Activated CD8-positive, alpha-beta memory T cell treated with anti-CD3 and anti-CD28 coated beads for 36 hours (primary cell): ENCODE measurements around the gene TMPRSS5. TPM values are rescaled to one million over a fixed set of nuclear protein-coding genes. Genes with fewer than 3 reads are reported as not detected.

ENCODE experiments used
- CTCF ChIA-PET: fragments of 350-600 bp; sonication (Branson Sonifier 250); formaldehyde crosslinking; loops from one replicate; lab custom pipeline; 2021; ENCODE audit warnings: antibody characterized with exemption; lab: Charles Lee
- POLR2A ChIA-PET: fragments of 350-600 bp; sonication (Branson Sonifier 250); formaldehyde crosslinking; loops from one replicate; lab custom pipeline; 2021; ENCODE audit warnings: antibody characterized with exemption; lab: Charles Lee
- total RNA-seq, 2 experiments: library from RNA; stranded (reverse); gene quantifications; one replicate each; pipeline ENCODE4 v1.2.3, GENCODE V29; 2021

TMPRSS5 gene
- total RNA-seq, 2 experiments from 2014 or later: 0.25 to 0.65 TPM

DNA sequence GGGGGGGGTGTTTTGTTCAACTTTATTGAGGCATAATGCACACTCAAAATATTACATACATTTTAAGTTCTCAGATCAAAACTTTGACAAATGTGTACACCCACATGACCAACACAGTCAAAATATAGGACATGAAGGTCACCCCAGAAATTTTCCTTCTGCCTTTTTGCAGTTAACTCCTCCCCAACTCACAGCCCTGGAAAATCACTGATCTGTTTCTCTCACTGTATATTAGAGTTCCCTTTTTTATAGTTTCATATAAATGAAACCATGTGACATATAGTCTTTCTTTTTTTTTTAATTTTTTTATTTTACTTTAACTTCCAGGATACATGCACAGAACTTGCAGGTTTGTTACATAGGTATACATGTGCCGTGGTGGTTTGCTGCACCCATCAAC is 4.6 kb downstream of the TMPRSS5 start:
- POLR2A ChIA-PET: no interaction called here
- CTCF ChIA-PET: no interaction called here

DNA sequence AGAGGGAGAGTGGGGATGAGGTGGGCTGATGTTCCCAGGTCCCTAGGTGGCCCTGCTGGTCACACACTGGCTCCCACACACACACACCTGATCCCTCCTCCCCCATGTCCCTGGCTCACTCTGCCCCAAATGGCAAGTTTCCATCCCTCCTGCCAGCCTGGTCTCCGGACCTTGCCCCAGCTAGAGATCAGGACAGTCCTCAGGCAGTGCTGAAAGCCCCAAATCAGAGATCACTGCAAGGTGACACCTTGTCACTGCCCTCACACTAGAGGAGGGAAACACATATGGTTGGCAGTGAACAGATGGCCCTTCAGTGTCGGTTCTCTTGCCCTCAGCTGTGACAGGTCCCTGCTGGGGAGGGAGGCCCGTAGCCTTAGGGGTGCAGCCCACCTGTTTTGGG is 7.6 kb downstream of the TMPRSS5 start:
- POLR2A ChIA-PET: no interaction called here
- CTCF ChIA-PET: interaction anchor here (0.7 kb wide), 1 partner anchor 259 kb away, joined by 3 read pairs; no protein-coding TSS in a partner anchor

DNA sequence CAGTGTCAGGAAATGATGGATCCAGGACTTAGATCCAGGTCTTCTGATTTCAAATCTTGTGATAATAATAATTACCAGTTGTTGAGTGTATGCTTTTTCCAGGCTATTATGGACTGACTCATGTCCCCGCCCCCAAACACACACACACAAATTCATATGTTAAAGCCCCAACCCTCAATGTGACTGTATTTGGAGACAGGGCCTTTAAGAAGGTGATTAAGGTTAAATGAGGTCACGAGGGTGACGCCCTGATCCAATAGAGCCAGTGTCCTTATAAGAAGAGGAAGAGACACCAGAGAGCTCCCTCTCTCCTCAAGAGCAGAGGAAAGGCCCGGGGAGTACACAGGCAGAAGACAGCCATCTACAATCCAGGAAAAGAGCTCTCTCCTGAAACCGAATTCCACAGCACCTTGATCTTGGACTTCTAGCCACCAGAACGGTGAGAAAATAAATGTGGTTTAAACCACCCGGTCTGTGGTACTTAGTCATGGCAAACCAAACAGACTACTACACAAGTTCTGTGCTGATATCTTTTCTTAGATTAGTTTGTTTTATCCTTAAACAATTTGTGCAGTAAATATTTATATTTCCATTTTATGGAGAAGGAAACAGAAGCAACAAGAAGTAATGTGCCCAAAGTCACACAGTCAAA is 8.2 kb downstream of the TMPRSS5 start:
- CTCF ChIA-PET: no interaction called here
- POLR2A ChIA-PET: no interaction called here

- ChIA-PET POLR2A (no interaction called here), CTCF (no interaction called here)
Measured at GRCh38 chr11:113697111-113697510, 9.0 kb downstream of the TMPRSS5 start.

GRCh38 chr11:113695207-113695606 is 10.9 kb downstream of the TMPRSS5 start:
- ChIA-PET CTCF (no interaction called here), POLR2A (no interaction called here)

GRCh38 chr11:113694390-113694789 is 11.7 kb downstream of the TMPRSS5 start:
- CTCF ChIA-PET: no interaction called here
- POLR2A ChIA-PET: no interaction called here

- POLR2A ChIA-PET: no interaction called here
Measured at GRCh38 chr11:113693030-113693429, 13.1 kb downstream of the TMPRSS5 start.

DNA sequence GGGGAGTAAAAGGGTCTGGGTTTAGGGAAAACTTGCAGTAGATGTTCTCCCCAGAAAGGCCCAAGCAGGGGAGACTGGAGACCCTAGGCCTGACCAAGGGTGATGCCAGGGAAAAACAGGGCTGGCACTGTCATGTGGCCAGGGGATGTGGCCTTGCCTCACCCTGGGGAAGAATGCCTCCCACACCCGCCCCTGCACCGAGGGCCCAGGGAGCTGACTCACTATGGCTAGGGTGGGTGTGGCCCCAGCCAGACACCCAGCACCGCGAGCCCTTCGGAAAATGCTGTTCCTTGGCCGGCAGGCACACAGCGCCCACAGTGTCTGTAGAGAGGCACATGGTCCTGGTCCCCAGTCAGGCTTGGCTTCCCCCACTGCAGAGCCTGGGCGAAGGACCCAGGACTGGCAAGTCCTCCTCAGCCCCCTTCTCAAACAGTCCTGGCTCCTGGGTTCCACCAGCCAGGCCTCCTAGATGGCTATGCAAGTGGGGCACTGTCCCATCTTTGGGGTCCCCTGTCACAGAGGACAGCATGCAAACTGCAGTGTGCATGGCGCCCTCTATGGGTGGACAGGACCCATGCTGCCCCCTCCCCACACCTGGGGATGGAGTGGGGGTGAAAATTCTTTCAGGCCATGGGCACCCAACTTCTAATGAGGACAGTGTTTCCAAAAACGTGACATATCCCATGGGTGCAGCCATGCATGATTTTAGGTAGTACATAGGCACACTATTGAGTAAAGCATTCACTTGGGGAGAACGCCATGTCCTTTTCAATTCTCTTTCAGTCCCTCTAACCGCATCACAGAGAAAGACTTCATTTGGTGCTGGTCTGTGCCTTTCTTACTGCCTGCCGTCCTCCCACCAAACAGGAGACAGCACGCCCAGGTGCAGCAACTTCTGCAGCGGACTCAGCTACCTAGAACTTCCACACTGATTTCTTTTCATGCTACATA is 15.2 kb downstream of the TMPRSS5 start:
- CTCF ChIA-PET: no interaction called here
- POLR2A ChIA-PET: no interaction called here

More at GRCh38 chr11:113693030-113693429, 13.1 kb downstream of the TMPRSS5 start:
- CTCF ChIA-PET: no interaction called here

DNA sequence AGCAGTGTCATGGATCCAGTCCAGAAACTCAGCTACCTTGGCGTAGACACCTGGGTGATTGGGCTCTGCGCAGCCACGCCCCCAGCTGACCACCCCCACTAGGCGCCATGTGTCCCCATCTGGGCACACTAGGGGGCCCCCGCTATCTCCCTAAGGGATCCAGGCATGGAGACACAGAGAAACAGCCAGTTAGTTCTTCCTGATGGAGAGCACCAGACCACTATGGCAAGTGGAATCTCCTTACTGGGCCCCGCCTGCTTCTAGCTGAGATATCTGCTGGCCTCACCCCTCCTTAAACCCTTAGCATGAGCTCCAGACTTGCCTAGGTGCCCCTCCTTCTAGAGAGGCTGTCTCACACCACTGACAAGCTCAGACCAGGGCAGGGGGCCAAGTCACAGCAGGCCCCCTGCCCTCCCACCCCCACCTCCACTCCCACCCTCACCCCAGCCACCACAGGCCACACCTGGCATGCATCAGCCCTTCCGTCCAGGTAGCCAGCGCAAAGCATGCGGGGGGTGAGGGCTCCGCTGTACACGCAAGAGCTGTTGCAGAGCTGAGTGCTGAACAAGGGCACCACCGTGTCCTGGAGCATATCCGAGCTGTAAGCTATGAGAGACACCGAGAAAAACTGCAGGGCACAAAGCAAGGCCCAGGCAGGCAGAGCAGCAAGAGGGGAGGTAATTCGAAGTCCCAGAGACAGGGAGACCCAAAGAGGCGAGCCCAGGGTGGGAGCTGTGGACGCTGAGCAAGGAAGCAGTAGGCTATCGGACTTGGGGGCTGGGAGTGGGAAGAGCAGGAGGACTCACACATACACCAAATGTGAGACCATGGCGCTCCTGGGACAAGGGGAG is 16.1 kb downstream of the TMPRSS5 start:
- POLR2A ChIA-PET: no interaction called here
- CTCF ChIA-PET: no interaction called here

GRCh38 chr11:113685654-113686359 is 20.3 kb downstream of the TMPRSS5 start:
- CTCF ChIA-PET: no interaction called here
- POLR2A ChIA-PET: no interaction called here

DNA sequence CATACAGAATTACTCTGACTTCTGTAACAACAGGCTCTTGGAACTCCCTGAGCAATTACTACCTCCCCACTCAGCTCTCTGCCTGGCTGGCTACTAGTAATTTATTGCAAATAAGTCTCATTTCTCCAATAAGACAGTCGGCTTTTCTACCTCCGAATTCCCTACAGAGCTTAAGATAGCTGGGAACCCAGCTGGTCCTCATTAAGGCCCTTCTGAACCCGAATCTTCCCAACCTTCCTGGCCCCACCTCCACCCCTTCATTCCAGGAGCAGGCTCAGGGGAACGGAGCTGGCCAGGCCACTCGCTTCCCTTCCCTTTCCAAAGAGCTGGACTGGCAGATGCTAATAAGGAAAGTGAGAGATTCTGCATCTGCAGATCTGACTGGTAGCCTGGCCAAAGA is 21.6 kb downstream of the TMPRSS5 start:
- CTCF ChIA-PET: no interaction called here
- POLR2A ChIA-PET: no interaction called here

GRCh38 chr11:113683481-113684046 is 22.5 kb downstream of the TMPRSS5 start:
- ChIA-PET POLR2A (no interaction called here), CTCF (no interaction called here)

DNA sequence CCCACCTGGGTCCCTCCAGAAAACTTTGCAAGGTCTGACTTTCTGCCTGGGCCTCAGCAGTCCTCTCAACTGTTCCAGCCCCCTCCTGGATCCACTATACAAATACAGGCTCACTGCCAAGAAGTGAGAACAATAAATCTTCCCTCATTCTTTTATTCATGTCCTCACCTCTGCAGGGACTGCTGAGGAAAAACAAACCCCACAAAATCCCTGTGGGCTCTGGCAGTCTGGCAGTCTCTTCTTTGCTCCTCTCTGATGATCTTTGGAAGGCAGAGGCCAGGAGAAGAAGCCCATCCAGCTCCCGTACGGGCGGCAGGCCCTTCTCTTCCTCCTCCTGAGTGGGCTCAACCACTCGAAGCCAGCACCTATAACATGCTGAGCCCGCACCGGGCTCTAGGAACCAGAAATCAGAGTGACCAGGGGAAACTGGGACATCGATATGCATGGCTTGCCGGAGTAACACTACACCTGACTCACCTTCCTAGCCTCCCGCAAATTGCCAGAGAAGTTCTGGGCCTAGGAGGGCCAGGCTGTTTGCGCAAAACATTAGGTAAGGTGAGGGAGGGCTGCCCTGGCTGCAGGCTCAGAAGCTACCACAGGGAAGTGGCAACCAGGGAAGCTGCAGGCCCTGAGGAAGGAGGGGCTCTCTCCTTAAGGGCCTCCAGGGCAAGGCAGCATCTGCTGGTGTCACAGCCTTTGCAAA is 24.2 kb downstream of the TMPRSS5 start:
- CTCF ChIA-PET: no interaction called here
- POLR2A ChIA-PET: no interaction called here

GRCh38 chr11:113681282-113681681 is 24.8 kb downstream of the TMPRSS5 start:
- POLR2A ChIA-PET: no interaction called here
- CTCF ChIA-PET: no interaction called here

- ChIA-PET POLR2A (no interaction called here), CTCF (no interaction called here)
Measured at GRCh38 chr11:113677685-113678084, 28.4 kb downstream of the TMPRSS5 start.

- POLR2A ChIA-PET: no interaction called here
- CTCF ChIA-PET: interaction anchor here (0.6 to 1.0 kb wide), 2 partner anchors 88 to 101 kb away, joined by 3 read pairs; no protein-coding TSS in a partner anchor
Measured at GRCh38 chr11:113675565-113675964, 30.5 kb downstream of the TMPRSS5 start.

- POLR2A ChIA-PET: no interaction called here
- CTCF ChIA-PET: interaction anchor here (0.6 to 1.0 kb wide), 2 partner anchors 88 to 101 kb away, joined by 3 read pairs; no protein-coding TSS in a partner anchor
Measured at GRCh38 chr11:113675003-113675561, 31.0 kb downstream of the TMPRSS5 start.

DNA sequence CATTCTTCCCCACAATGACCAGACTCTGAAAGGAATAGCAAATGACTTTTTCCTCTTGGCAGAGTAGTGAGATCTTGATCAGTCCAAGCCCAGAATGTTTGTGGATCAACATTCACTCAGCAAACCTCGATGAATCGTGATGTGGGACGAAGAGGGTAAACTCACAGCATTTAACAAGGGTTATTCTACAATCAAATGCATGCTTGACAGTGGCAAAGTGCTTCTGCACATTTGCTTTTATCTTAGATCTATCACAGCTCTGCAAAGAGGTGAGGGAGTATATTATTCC is 31.8 kb downstream of the TMPRSS5 start:
- CTCF ChIA-PET: no interaction called here
- POLR2A ChIA-PET: no interaction called here
